Activated CD4-positive, alpha-beta T cell treated with anti-CD3 and anti-CD28 coated beads, Interleukin-2, Interleukin-6, amounts not matched to agents 100 ng/mL and 50 ng/mL, durations not matched to agents 16 hours and 8 hours (primary cell): ENCODE measurements around the gene NEK1.
"Not testable (repeated sequence)": the region's sequence is repeated elsewhere in the genome, so short reads cannot be mapped to it uniquely, and the experiment has no call there.

Experiments used
- DNase-seq: peaks from one replicate; pipeline ENCODE4 v3.0.0-alpha.2; 2020

Gene NEK1

GRCh38 chr4:169626331-169627282, 14.2 kb upstream of the NEK1 start:
- no peak for DNase-seq

- DNase-seq: no peak
Observed at GRCh38 chr4:169625886-169626285, 13.5 kb upstream of the NEK1 start.

- not testable (repeated sequence) for DNase-seq
Observed at GRCh38 chr4:169624012-169624411, 11.6 kb upstream of the NEK1 start.

- DNase-seq: no peak
Observed at GRCh38 chr4:169622566-169622965, 10.2 kb upstream of the NEK1 start.

GRCh38 chr4:169621731-169622492, 9.5 kb upstream of the NEK1 start:
- DNase-seq: peak; percentile 76

GRCh38 chr4:169620880-169621248, 8.5 kb upstream of the NEK1 start:
- DNase-seq: peak; percentile 35

- peak; percentile 98 for DNase-seq
Observed at GRCh38 chr4:169619958-169620879, 7.8 kb upstream of the NEK1 start, which contains the start of gene CLCN3. TSS of gene CLCN3 (plus strand) at chr4:169620578. CDS start at chr4:169635929, 15,351 bp downstream.

- DNase-seq: peak; percentile 65
Observed at GRCh38 chr4:169619518-169619957, 7.2 kb upstream of the NEK1 start.

GRCh38 chr4:169618986-169619385, 6.6 kb upstream of the NEK1 start:
- DNase-seq: no peak

GRCh38 chr4:169618286-169618685, 5.9 kb upstream of the NEK1 start:
- no peak for DNase-seq

GRCh38 chr4:169617306-169617705, 4.9 kb upstream of the NEK1 start:
- no peak for DNase-seq

- no peak for DNase-seq
Observed at GRCh38 chr4:169616846-169617245, 4.5 kb upstream of the NEK1 start.

GRCh38 chr4:169615467-169616106, 3.2 kb upstream of the NEK1 start:
- peak; percentile 68 for DNase-seq

GRCh38 chr4:169612871-169613859, 782 bp upstream of the NEK1 start:
- DNase-seq: peak; percentile 79

- DNase-seq: no peak
Observed at GRCh38 chr4:169611157-169611556, 1.2 kb downstream of the NEK1 start.

- no peak for DNase-seq
Observed at GRCh38 chr4:169604903-169605331, 7.5 kb downstream of the NEK1 start.

GRCh38 chr4:169604131-169604900, 8.1 kb downstream of the NEK1 start:
- peak; percentile 58 for DNase-seq

GRCh38 chr4:169603312-169603711, 9.1 kb downstream of the NEK1 start:
- DNase-seq: no peak

GRCh38 chr4:169601016-169601771, 11.2 kb downstream of the NEK1 start:
- DNase-seq: no peak
